Thyroid gland (tissue), 4 donors: ENCODE results near the gene RNF44. TPM values are rescaled to one million over a fixed set of nuclear protein-coding genes. Genes with fewer than 3 reads are reported as not detected.

ENCODE experiments used
- DNase-seq, 2 donors: peaks; one replicate each; pipeline ENCODE4 v3.0.0-alpha.2; 2019
- H3K27ac ChIP-seq, 3 donors: fragments of 200-600 bp; sonication (generic); 1 replicate in 2 of 3; 2 replicates in 1 of 3; pipeline ENCODE4 v1.5.1; 2016 to 2019; ENCODE audit warnings: mild to moderate bottlenecking in 1 of 3, moderate library complexity in 1 of 3
- H3K27me3 ChIP-seq: fragments of 200-600 bp; sonication (generic); one replicate; pipeline ENCODE4 v1.5.1; 2019
- H3K36me3 ChIP-seq, 2 donors: fragments of 200-600 bp; sonication (generic); one replicate each; pipeline ENCODE4 v1.5.1; 2016 to 2019
- H3K4me1 ChIP-seq, 2 donors: fragments of 200-600 bp; sonication (generic); one replicate each; pipeline ENCODE4 v1.5.1; 2017 to 2019
- H3K4me3 ChIP-seq, 3 donors: fragments of 200-600 bp; sonication (generic); replicated peaks in 1 of 3; 1 replicate in 2 of 3; 2 replicates in 1 of 3; pipeline ENCODE4 v1.5.1; 2016; ENCODE audit warnings: mild to moderate bottlenecking in 1 of 3
- H3K9me3 ChIP-seq: fragments of 200-600 bp; sonication (generic); one replicate; pipeline ENCODE4 v1.5.1; 2017
- POLR2A ChIP-seq, 2 donors: fragments of 450-650 bp; IDR thresholded peaks; one replicate each; pipeline ENCODE4 v1.6.1; 2017; ENCODE audit warnings: antibody characterized with exemption in 2 of 2, mild to moderate bottlenecking in 2 of 2, moderate library complexity in 1 of 2
- WGBS, 2 donors: methylation state at CpG; one replicate each; pipeline ENCODE4 v1.1.5; 2017; 5-methylcytosine and 5-hydroxymethylcytosine counted together
- intact Hi-C: fragments of 100-400 bp; cut with DNase I; formaldehyde crosslinking; loops from one replicate; pipeline ENCODE4 v1.15.1; 2023
- total RNA-seq, 4 donors: library from RNA; depleted of rRNA; stranded (reverse); fragments of >200 nt; gene quantifications; one replicate each; pipeline ENCODE4 v1.2.3, GENCODE V29; 2016
- TF ChIP-seq, protein P1 (sequence below), 6 experiments: fragments of 200-600 bp in 3 of 6; fragments of 450-650 bp in 3 of 6; sonication (generic) in 3 of 6; IDR thresholded peaks; one replicate each; pipeline ENCODE4 v1.5.1; 2016 to 2019; ENCODE audit warnings: antibody characterized with exemption in 6 of 6, mild to moderate bottlenecking in 2 of 6, inconsistent platforms in 1 of 6, moderate library complexity in 1 of 6

The RNF44 gene
- total RNA-seq, 4 donors from 2014 or later = 12.1 to 27.3 (median 22.4) TPM

DNA sequence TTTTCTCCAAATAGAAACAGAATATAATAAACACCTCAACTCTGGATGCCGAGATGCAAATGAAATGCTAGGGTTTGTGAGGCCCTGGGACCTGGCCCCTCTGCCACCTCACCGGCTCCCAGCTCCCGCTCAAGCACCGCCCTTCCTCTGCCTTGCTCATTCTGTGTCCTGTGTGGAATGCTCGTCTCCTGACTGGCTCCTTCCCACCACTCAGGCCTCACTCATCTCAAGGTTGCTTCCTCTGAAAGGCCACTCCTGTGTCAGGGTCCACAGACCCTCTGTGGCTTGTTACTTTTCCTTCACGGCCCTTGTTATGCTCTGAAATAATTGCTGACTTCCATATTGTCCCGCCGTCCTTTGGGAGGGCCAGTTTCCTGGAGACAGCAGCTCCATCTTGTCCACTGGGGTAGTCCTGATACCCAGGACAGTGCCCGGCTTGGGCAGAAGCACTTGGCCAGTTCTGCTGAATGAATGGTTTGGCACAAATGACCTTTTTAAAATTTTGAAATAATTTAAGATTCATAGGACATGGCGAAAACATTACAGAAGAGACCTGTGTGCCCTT, 15.4 kb downstream of the RNF44 start:
- no peak for TF ChIP-seq POLR2A (IDR thresholded peaks at IDR 0.05)
- TF ChIP-seq, protein P1, sequence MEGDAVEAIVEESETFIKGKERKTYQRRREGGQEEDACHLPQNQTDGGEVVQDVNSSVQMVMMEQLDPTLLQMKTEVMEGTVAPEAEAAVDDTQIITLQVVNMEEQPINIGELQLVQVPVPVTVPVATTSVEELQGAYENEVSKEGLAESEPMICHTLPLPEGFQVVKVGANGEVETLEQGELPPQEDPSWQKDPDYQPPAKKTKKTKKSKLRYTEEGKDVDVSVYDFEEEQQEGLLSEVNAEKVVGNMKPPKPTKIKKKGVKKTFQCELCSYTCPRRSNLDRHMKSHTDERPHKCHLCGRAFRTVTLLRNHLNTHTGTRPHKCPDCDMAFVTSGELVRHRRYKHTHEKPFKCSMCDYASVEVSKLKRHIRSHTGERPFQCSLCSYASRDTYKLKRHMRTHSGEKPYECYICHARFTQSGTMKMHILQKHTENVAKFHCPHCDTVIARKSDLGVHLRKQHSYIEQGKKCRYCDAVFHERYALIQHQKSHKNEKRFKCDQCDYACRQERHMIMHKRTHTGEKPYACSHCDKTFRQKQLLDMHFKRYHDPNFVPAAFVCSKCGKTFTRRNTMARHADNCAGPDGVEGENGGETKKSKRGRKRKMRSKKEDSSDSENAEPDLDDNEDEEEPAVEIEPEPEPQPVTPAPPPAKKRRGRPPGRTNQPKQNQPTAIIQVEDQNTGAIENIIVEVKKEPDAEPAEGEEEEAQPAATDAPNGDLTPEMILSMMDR (IDR thresholded peaks at IDR 0.05) = no peak
- DNase-seq = no peak
- 66 to 78% methylated on average over 10 of the region's 10 CpGs for WGBS, 2 donors
- Histone ChIP-seq H3K27ac (no peak overlapping the region), H3K9me3 (no peaks in the 10 kb centered on the region), H3K36me3 (no peaks in the 10 kb centered on the region), H3K4me1 (peaks cover 0 to 3% of the 10 kb centered on the region in 2 donors), H3K27me3 (no peaks in the 10 kb centered on the region), H3K4me3 (no peak overlapping the region)
- intact Hi-C loops = no loop called here

DNA sequence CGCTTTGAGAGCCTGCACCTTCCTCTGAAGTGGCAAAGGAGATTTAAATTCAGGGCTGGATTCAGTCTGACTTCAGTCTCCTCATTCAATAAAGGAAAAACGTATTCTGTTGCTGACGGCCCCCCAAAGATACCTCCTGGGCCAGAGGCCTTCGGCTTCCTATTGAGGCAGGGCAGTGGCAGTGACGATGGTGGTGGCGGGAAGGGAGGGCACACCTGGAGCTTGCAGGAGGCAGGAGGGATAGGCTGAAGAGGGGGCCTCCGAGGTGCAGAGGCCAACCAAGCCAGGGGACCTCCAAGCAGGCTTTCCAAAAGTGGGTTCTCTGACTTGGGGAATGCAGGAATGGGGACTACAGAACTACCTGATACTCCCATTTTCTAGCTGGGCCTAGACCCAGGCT, 15.9 kb downstream of the RNF44 start:
- intact Hi-C loops = no loop called here
- WGBS, 2 donors = 81 to 84% methylated on average over 7 of the region's 7 CpGs

DNA sequence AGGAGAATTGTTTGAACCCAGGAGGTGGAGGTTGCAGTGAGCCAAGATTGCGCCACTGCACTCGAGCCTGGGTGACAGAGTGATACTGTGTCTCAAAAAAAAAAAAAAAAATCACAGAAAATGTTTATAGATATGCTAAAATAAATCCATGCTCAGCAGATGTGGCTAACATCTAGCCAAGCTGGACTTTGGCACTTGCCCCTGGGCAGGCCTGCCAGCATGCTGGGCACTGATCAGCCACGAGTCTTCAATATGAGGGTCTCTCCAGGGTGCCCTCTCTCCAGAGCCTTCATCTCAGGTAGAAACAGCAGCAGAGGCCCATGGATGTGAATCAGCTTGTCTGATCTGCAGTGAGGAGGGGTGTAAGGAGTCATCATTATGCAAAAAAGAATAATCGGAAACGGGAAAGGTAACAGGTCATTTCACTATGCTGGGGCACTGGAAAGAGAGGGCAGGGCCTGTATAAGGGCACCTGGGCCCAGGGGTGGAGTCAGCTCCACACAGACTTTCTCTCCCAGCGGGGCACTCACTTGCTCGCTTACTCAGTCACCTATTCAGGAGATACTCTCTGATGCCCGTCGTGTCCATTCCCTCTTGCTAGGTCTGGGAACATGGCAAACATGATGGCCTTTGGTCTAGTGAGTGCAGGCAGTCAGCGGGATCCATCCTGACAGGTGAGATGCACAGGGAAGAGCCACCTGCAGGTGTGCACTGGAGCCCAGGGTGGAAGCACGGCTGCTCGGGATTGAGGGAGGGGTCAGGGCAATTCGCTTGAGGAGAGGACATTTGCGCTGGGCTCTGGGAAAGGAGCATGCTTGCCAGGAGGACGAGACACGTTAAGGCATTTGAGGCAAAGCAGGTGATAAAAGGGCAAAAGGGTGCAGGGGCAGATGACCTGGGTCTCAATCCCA, 17.1 kb downstream of the RNF44 start:
- no peaks in the 10 kb centered on the region for H3K36me3 ChIP-seq
- intact Hi-C loops = no loop called here
- no peak overlapping the region for H3K4me3 ChIP-seq
- WGBS, 2 donors = 70 to 73% methylated on average over 16 of the region's 16 CpGs
- no peak overlapping the region for H3K27ac ChIP-seq
- DNase-seq = no peak
- peaks cover 0 to 3% of the 10 kb centered on the region in 2 donors for H3K4me1 ChIP-seq
- TF ChIP-seq, protein P1 (IDR thresholded peaks at IDR 0.05) = no peak
- no peak for TF ChIP-seq POLR2A (IDR thresholded peaks at IDR 0.05)
- no peaks in the 10 kb centered on the region for H3K9me3 ChIP-seq
- H3K27me3 ChIP-seq = no peaks in the 10 kb centered on the region

More for the DNA sequence above, 15.9 kb downstream of the RNF44 start:
- DNase-seq = no peak
- no peak for TF ChIP-seq POLR2A (IDR thresholded peaks at IDR 0.05)
- TF ChIP-seq, protein P1 (IDR thresholded peaks at IDR 0.05) = no peak
- H3K27ac ChIP-seq = no peak overlapping the region
- no peaks in the 10 kb centered on the region for H3K36me3 ChIP-seq
- peaks cover 0 to 3% of the 10 kb centered on the region in 2 donors for H3K4me1 ChIP-seq
- no peaks in the 10 kb centered on the region for H3K27me3 ChIP-seq
- H3K9me3 ChIP-seq = no peaks in the 10 kb centered on the region
- H3K4me3 ChIP-seq = no peak overlapping the region

DNA sequence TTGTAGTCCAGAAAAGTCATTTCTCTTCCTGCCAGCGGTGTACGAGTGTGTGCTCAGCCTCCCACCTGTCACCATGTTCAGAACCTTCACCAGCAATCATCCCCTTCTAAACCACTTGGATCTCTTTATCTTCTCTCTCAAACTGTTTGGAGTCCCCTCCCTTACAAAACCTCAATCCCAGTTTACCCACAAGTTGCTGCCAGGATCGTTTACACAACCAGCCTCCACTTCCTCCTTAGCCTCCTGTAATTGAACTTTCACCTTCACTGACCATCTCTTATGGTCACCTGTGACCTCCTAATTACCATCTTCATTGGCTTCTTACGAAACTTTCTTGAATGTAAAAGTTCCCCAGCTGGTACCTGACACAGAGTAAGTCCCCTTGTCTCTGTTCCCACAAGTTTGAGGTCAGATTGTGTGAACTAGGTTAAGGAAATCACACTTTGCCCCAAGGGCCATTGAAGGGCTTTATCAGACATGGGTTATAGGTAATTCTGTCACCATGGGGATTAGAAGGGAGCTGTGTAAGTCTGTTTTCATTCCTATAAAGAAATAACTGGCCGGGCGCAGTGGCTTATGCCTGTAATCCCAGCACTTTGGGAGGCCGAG, 20.0 kb downstream of the RNF44 start:
- Histone ChIP-seq H3K27me3 (no peaks in the 10 kb centered on the region), H3K4me1 (no peaks in the 10 kb centered on the region), H3K27ac (no peak overlapping the region), H3K9me3 (no peaks in the 10 kb centered on the region), H3K36me3 (no peaks in the 10 kb centered on the region), H3K4me3 (no peak overlapping the region)
- TF ChIP-seq POLR2A (IDR thresholded peaks at IDR 0.05) = no peak
- TF ChIP-seq, protein P1 (IDR thresholded peaks at IDR 0.05) = no peak
- DNase-seq = no peak
- 77 to 78% methylated on average over 7 of the region's 7 CpGs for WGBS, 2 donors
- intact Hi-C loops = no loop called here
